BLaER1 (cell line): ENCODE measurements around the gene CDKN2B.
A peak's percentile ranks its signal among the peaks of the same experiment; 100 is the strongest.

Experiments
- H3K27ac ChIP-seq: shearing (Covaris generic); formaldehyde crosslinking; 2 replicates; pipeline ENCODE4 v1.8.1; 2022
- H3K27me3 ChIP-seq: shearing (Covaris generic); formaldehyde crosslinking; 2 replicates; pipeline ENCODE4 v1.8.1; 2022
- H3K36me3 ChIP-seq: shearing (Covaris generic); formaldehyde crosslinking; 2 replicates; pipeline ENCODE4 v1.8.1; 2022
- H3K4me1 ChIP-seq: shearing (Covaris generic); formaldehyde crosslinking; 2 replicates; pipeline ENCODE4 v1.8.1; 2022
- H3K4me2 ChIP-seq: shearing (Covaris generic); formaldehyde crosslinking; 2 replicates; pipeline ENCODE4 v1.8.1; 2022
- H3K4me3 ChIP-seq: shearing (Covaris generic); formaldehyde crosslinking; 2 replicates; pipeline ENCODE4 v1.8.1; 2022
- H3K9ac ChIP-seq: shearing (Covaris generic); formaldehyde crosslinking; 2 replicates; pipeline ENCODE4 v1.8.1; 2022
- H3K9me3 ChIP-seq: shearing (Covaris generic); formaldehyde crosslinking; 2 replicates; pipeline ENCODE4 v1.8.1; 2022
- H4K20me1 ChIP-seq: shearing (Covaris generic); formaldehyde crosslinking; 2 replicates; pipeline ENCODE4 v1.8.1; 2022
- Cebpa-rat ChIP-seq: shearing (Covaris generic); IDR thresholded peaks from 2 replicates; pipeline ENCODE4 v1.8.1; 2022

The CDKN2B gene

DNA sequence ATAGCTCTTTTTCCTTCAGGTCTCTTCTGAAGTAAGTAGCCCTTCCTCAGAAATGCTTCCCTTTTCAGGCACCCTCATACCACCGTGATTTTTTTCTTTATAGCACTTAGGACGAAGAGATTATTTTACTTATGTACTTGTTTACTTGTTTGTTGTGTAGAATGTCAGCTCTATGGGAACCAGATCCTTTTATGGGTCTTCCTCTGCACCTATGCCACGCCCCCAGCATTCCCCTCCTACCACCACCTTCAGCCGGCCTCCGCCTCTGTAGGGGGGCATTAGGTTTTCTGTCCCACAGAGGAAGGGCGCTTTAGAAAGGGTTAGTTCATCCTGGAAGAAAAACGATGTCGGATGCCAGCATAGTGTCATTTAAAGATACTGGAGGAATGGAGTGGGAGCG, 12.7 kb downstream of the CDKN2B start:
- H4K20me1 ChIP-seq: peaks cover 63% of the 10 kb centered on the region
- H3K36me3 ChIP-seq: no peaks in the 10 kb centered on the region
- peak overlapping the region; percentile 88 for H3K4me2 ChIP-seq
- H3K27ac ChIP-seq: no peak overlapping the region
- no peak overlapping the region for H3K9ac ChIP-seq
- TF ChIP-seq Cebpa-rat: no peak
- peaks cover 83% of the 10 kb centered on the region for H3K27me3 ChIP-seq
- no peaks in the 10 kb centered on the region for H3K9me3 ChIP-seq
- peak overlapping the region; percentile 80; the same call in 1 of the 2 replicates for H3K4me3 ChIP-seq
- H3K4me1 ChIP-seq: peaks cover 16% of the 10 kb centered on the region

- Histone ChIP-seq H3K36me3 (no peaks in the 10 kb centered on the region), H3K4me3 (peak overlapping the region; percentile 80), H3K27me3 (peaks cover 83% of the 10 kb centered on the region), H3K27ac (peak overlapping the region; percentile 88; the same call in 1 of the 2 replicates), H3K4me2 (peak overlapping the region; percentile 88), H3K4me1 (peaks cover 16% of the 10 kb centered on the region), H3K9ac (peak overlapping the region; percentile 86), H3K9me3 (no peaks in the 10 kb centered on the region), H4K20me1 (peaks cover 63% of the 10 kb centered on the region)
- TF ChIP-seq Cebpa-rat: no peak
Measured at GRCh38 chr9:21995666-21996398, 13.3 kb downstream of the CDKN2B start.

DNA sequence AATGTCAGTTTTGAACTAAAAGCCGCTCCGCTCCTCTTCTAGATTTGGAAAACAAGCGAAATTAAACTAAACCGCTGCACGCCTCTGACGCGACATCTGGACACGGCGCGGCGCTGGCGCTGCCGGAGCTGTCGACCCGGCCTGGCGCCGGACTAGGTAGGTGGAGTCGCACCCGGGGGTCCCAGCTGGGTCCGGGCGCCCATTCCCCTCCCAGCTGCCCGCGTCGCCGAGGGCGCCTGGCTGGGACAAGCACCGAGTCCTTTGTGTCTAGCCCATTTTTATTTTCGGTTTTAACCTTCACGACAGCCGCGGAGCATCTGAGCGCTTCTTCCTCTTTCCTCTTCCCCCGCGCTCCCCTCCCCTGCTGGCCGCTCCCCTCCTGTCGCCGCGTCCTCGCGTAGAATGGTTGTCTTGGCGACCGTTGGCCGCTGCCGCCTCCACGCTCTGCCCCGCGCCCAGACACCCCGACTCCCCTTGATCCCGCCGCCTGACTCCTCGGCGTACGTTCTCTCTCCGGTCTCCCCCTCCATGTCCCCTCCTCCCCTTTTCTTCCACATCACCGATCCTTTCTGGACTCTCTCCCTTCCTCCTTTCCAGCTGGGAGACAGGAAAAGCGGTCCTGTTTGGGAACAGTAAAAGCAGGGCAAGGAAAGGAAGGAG, 14.0 kb downstream of the CDKN2B start:
- Histone ChIP-seq H3K27me3 (peaks cover 83% of the 10 kb centered on the region), H3K27ac (peak overlapping the region; percentile 88), H3K9me3 (peaks cover 2% of the 10 kb centered on the region), H4K20me1 (peaks cover 63% of the 10 kb centered on the region), H3K4me3 (peak overlapping the region; percentile 80), H3K4me1 (peaks cover 16% of the 10 kb centered on the region), H3K36me3 (no peaks in the 10 kb centered on the region), H3K9ac (peak overlapping the region; percentile 86), H3K4me2 (peak overlapping the region; percentile 88)
- TF ChIP-seq Cebpa-rat: no peak

GRCh38 chr9:21994556-21995005, 14.5 kb downstream of the CDKN2B start, which contains the start of gene CDKN2B-AS1:
Gene CDKN2B-AS1, plus strand, starts transcription at chr9:21994791.
- Histone ChIP-seq H3K9ac (peak within 1 kb of the TSS; percentile 86), H3K27me3 (peaks cover 83% of the 10 kb centered on the region), H3K9me3 (peaks cover 8% of the 10 kb centered on the region), H4K20me1 (peaks cover 63% of the 10 kb centered on the region), H3K27ac (peak within 1 kb of the TSS; percentile 88), H3K4me3 (peak within 1 kb of the TSS; percentile 80), H3K36me3 (peaks cover 4% of the 10 kb centered on the region; the same call in 1 of the 2 replicates), H3K4me1 (peaks cover 16% of the 10 kb centered on the region), H3K4me2 (peak within 1 kb of the TSS; percentile 88)
- no peak for TF ChIP-seq Cebpa-rat

DNA sequence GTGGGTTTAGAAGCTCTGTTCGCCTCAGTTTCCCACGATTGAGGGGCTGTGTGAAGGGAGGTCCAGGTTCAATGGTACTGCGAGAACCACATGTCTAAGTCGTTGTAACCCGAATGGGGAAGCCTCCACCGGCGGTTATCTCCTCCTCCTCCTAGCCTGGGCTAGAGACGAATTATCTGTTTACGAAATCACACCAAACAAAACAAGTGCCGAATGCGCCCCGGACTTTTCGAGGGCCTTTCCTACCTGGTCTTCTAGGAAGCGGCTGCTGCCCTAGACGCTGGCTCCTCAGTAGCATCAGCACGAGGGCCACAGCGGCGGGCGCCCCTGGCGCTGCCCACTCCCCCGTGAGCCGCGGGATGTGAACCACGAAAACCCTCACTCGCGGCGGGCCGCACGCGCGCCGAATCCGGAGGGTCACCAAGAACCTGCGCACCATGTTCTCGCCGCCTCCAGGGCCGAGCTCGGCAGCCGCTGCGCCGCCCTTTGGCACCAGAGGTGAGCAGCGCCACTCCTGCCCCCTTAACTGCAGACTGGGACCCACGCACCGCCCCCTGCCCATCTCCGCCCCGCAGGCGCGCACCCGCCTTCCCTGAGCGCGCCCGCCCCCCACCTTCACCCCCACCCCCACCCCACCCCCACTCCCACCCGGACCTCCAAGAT, 15.1 kb downstream of the CDKN2B start, which contains the start of gene CDKN2A:
TSS of gene CDKN2A (minus strand) at position 500 of the 663 bp plus-strand sequence.
- no peak for TF ChIP-seq Cebpa-rat
- H3K4me1 ChIP-seq: peaks cover 16% of the 10 kb centered on the region
- H3K36me3 ChIP-seq: peaks cover 7% of the 10 kb centered on the region; the same call in 1 of the 2 replicates
- H3K27ac ChIP-seq: peak within 1 kb of the TSS; percentile 88
- peaks cover 13% of the 10 kb centered on the region for H3K9me3 ChIP-seq
- peak within 1 kb of the TSS; percentile 88 for H3K4me2 ChIP-seq
- H3K27me3 ChIP-seq: peaks cover 88% of the 10 kb centered on the region
- H3K9ac ChIP-seq: peak within 1 kb of the TSS; percentile 86
- peak within 1 kb of the TSS; percentile 80 for H3K4me3 ChIP-seq
- peaks cover 67% of the 10 kb centered on the region for H4K20me1 ChIP-seq

GRCh38 chr9:21993007-21993406, 16.1 kb downstream of the CDKN2B start:
- Histone ChIP-seq H3K27me3 (peaks cover 91% of the 10 kb centered on the region), H3K4me2 (peak overlapping the region; percentile 83), H3K27ac (peak overlapping the region; percentile 73; the same call in 1 of the 2 replicates)

GRCh38 chr9:21991072-21991959, 17.8 kb downstream of the CDKN2B start:
- peaks cover 83% of the 10 kb centered on the region for H4K20me1 ChIP-seq
- no peak overlapping the region for H3K27ac ChIP-seq
- no peak for TF ChIP-seq Cebpa-rat
- no peak overlapping the region for H3K4me3 ChIP-seq
- H3K36me3 ChIP-seq: peaks cover 7% of the 10 kb centered on the region; the same call in 1 of the 2 replicates
- peaks cover 12% of the 10 kb centered on the region for H3K4me1 ChIP-seq
- peaks cover 91% of the 10 kb centered on the region for H3K27me3 ChIP-seq
- peaks cover 13% of the 10 kb centered on the region for H3K9me3 ChIP-seq
- H3K9ac ChIP-seq: no peak overlapping the region
- H3K4me2 ChIP-seq: no peak overlapping the region

More at GRCh38 chr9:21993007-21993406, 16.1 kb downstream of the CDKN2B start:
- Histone ChIP-seq H3K36me3 (peaks cover 7% of the 10 kb centered on the region; the same call in 1 of the 2 replicates), H3K9ac (peak overlapping the region; percentile 77), H4K20me1 (peaks cover 69% of the 10 kb centered on the region), H3K4me1 (peaks cover 16% of the 10 kb centered on the region), H3K4me3 (peak overlapping the region; percentile 80), H3K9me3 (peaks cover 13% of the 10 kb centered on the region)
- TF ChIP-seq Cebpa-rat: no peak

DNA sequence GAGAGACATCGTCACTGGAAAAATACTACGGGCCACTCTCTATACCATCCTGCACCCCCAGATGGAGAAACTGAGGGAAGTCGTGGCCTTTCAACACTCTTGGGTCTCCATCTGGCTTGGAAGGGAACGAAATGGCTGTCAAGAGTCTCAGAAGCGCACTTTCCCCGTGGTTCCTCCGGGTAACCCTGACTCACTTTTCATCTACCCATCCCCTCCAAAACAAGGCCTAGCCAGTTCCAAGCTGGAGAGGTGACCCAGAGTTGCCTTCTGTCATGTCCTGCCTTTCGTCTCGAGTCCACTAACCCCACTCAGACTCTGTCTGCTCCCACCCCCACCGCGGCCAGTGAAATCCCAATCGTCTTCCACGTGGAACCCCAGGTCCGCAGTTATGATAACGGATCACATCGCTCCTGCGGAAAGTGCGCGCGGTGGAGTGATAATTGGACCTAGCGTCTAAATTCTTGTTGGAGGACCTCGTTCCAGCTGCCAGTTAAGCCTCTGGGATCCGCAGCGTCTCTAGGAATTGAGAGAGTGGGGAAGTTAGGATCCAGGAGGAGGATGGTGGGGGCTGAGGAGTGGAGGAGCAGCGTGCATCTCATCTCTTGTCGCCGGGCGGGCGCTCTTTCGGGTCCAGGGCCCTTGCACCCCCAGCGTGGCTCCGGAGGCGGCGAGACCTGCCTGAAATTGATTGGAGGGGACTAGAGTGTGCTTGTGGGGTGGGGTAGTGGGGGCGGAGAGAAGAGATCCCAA, 19.5 kb downstream of the CDKN2B start:
- Histone ChIP-seq H3K27ac (no peak overlapping the region), H3K27me3 (peaks cover 91% of the 10 kb centered on the region), H3K4me3 (0 out of 2 replicates have a peak overlapping the region, but pooled peaks have one; percentile 4)

More for the DNA sequence above, 19.5 kb downstream of the CDKN2B start:
- H3K4me2 ChIP-seq: no peak overlapping the region
- H3K9ac ChIP-seq: no peak overlapping the region
- peaks cover 13% of the 10 kb centered on the region for H3K9me3 ChIP-seq
- peaks cover 7% of the 10 kb centered on the region; the same call in 1 of the 2 replicates for H3K36me3 ChIP-seq
- TF ChIP-seq Cebpa-rat: no peak
- H4K20me1 ChIP-seq: peaks cover 89% of the 10 kb centered on the region
- peaks cover 4% of the 10 kb centered on the region; the same call in 1 of the 2 replicates for H3K4me1 ChIP-seq
